ENCODE measurements around the gene FAM209A.
A peak's percentile ranks its signal among the peaks of the same experiment; 100 is the strongest.
"Not testable (repeated sequence)": the region's sequence is repeated elsewhere in the genome, so short reads cannot be mapped to it uniquely, and the experiment has no call there.

Gene FAM209A, protein sequence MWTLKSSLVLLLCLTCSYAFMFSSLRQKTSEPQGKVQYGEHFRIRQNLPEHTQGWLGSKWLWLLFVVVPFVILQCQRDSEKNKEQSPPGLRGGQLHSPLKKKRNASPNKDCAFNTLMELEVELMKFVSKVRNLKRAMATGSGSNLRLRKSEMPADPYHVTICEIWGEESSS

DNA sequence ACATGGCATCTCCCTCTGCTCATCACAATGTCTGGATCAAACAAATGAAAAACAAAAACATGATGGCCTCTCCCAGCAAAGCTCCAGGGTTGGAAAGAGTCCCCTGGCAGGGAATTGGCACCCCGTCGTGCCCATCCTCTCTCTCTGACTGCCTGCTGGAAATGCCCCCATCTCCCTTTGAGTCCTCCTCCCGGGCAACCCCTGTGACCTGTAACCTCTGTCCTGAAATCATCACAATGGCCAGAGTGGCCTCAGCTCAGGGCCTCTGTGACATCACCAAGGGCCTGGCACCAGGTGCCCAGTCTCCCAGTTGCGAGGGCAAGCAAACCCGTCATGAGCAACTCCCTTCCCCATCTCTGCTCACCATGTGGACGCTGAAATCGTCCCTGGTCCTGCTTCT, at the start of gene FAM209A:
FAM209A (plus strand) TSS at position 301 of the 400 bp plus-strand sequence; CDS start at position 366, 65 bp downstream.
- FAIRE-seq = peak; percentile 79
- not testable (repeated sequence) for DNase-seq (ENCODE audit: insufficient read length, low spot score)

- FAIRE-seq = no peak
- no peak for DNase-seq (ENCODE audit: insufficient read length, low spot score)
These were observed 40.6 kb upstream of the FAM209A start for GRCh38 chr20:56483970-56484369.

DNA sequence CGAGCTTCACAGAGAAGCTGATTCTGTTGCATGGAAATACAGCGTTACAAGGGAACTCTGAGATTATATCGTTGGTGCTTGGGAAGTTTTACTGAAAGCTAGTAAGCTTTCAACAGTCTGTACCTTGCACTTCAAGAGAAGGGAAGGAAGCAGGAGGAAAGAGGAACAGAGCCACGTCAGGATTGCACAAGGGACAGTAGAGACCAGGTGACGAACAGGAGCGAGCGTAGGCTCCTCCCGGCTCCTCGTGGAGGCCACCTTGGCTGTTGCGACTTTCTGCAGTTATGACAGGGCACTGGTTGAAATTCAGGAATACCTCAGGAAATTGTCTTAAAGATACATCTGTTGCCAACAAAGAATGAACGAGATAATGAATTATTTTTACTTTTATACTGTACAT, 37.3 kb upstream of the FAM209A start:
- DNase-seq (ENCODE audit: insufficient read length, low spot score) = no peak
- FAIRE-seq = peak; percentile 63

GRCh38 chr20:56488566-56488965, 36.0 kb upstream of the FAM209A start:
- no peak for DNase-seq (ENCODE audit: insufficient read length, low spot score)
- no peak for FAIRE-seq

DNA sequence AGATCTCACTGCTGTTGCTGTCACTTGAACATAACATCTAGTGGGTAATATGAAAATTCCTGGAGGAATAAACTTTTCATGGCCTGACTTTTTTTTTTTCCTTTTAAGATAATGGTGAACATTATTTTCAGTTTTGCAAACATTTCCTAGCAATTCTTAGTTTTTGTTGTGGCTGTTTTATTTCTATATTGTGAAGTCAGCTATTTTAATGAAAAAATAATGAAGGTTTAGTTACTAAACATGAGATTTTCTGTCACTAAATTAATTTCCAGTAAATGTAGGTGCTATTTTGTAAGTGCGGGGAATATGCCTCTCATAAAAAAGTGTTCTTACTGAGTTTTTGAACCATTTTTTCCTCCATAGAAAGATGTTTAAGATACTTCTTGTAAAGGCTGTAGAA, 23.4 kb upstream of the FAM209A start:
- DNase-seq (ENCODE audit: insufficient read length, low spot score) = no peak
- no peak for FAIRE-seq

DNA sequence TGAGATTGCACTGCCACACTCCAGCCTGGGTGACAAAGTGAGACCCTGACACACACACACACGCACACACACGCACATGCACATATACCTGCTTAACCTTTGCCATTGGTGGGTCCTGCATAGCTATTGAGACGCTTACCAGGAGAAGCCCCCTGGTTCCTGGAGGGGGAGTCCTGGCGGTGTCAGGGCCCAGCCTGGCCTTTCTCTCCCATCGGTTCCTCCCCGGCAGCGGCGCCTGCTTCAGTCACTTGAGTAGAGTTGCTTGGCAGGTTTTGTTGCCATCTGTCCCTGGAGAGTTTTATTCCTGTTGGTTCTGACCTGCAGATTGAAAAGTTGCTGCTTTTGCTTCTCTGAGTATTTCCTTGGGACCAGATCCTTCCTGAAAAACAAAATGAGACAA, 20.6 kb upstream of the FAM209A start:
- DNase-seq (ENCODE audit: insufficient read length, low spot score) = no peak
- FAIRE-seq = peak; percentile 79

GRCh38 chr20:56504373-56505005, 20.1 kb upstream of the FAM209A start:
- DNase-seq (ENCODE audit: insufficient read length, low spot score) = peak; percentile 55
- FAIRE-seq = no peak

- peak; percentile 92 for FAIRE-seq
- DNase-seq (ENCODE audit: insufficient read length, low spot score) = no peak
These were observed 18.4 kb upstream of the FAM209A start for GRCh38 chr20:56506103-56506502.

DNA sequence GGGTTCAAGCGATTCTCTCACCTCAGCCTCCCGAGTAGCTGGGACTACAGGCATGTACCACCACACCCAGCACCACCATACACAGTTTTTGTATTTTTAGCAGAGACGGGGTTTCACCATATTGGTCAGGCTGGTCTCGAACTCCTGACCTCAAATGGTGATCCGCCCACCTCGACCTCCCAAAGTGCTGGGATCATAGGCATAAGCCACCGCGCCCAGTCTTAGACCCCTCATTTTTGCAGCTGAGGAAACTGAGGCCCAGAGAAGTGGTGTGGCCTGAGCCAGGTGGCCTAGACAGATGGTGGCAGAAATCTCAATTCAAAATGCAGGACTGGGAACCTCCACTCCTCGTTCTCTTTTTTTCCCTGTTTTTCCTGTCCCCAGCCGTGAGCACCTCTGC, 12.6 kb upstream of the FAM209A start:
- no peak for FAIRE-seq
- no peak for DNase-seq (ENCODE audit: insufficient read length, low spot score)

- no peak for DNase-seq (ENCODE audit: insufficient read length, low spot score)
- FAIRE-seq = peak; percentile 88
These were observed 11.1 kb upstream of the FAM209A start for GRCh38 chr20:56513161-56514150.

GRCh38 chr20:56516631-56517030, 7.9 kb upstream of the FAM209A start:
- peak; percentile 36 for FAIRE-seq
- no peak for DNase-seq (ENCODE audit: insufficient read length, low spot score)

- no peak for DNase-seq (ENCODE audit: insufficient read length, low spot score)
- no peak for FAIRE-seq
These were observed 7.3 kb upstream of the FAM209A start for GRCh38 chr20:56517211-56517610.

DNA sequence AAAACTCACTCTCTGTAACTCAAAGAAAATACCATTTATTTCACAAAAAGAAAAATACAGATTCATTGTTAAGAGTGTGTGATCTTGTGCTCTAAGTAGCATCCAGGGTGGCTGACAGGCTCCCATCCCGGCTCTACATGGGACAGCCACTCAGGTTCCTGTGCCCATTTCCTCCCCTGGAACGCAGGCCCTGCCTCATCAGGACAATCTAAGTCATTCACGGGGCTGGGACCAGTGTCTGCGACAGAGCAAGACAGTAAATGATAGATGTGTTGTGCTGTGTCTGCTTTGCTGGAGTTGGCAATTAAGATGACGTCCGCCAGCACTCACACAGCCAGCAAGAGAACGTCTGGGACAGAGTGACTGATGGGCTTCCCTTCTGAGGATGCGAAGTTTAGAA, 6.9 kb upstream of the FAM209A start:
- peak; percentile 73 for FAIRE-seq
- DNase-seq (ENCODE audit: insufficient read length, low spot score) = no peak

DNA sequence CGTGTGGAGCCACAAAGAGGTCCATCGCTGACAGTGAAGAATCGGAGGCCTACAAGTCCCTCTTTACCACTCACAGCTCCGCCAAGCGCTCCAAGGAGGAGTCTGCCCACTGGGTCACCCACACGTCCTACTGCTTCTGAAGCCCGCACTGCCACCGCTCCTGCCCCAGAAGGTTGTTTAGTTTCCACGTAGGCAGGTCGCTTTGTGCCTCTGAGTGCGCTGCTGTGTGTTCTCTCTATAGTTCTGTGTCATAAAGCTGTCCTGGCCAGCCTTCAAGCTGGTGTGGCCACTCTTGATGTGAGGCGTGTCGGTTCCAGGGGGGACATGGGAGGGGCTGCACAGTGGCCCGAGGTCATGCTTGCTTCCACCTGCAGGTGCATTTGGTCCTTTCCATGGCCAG, 6.4 kb upstream of the FAM209A start:
- peak; percentile 4 for FAIRE-seq
- no peak for DNase-seq (ENCODE audit: insufficient read length, low spot score)

GRCh38 chr20:56518721-56519398, 5.7 kb upstream of the FAM209A start:
- FAIRE-seq (no peak), DNase-seq (ENCODE audit: insufficient read length, low spot score) (no peak)

- DNase-seq (ENCODE audit: insufficient read length, low spot score) (no peak), FAIRE-seq (no peak)
These were observed 5.0 kb upstream of the FAM209A start for GRCh38 chr20:56519551-56519950.

DNA sequence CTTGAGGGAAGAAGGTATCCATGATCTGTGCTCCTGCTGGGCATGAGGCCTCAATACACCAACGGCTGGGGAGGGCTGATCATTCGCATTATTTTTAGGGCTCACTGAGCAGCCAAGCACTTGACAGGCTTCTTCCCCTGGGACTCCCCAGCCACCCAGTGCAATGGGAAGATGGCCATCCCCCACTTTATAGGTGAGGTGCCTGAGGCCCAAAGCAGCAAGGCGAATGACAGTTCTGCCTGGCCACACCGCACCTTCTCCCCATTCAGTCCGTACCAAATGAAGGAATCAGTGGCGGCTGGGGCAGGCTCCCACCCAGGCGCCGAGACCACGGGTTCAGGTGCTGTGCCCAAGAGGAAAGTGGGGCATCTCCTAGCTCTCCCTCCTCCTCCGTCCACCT, 4.4 kb upstream of the FAM209A start:
- FAIRE-seq = peak; percentile 23
- DNase-seq (ENCODE audit: insufficient read length, low spot score) = no peak

DNA sequence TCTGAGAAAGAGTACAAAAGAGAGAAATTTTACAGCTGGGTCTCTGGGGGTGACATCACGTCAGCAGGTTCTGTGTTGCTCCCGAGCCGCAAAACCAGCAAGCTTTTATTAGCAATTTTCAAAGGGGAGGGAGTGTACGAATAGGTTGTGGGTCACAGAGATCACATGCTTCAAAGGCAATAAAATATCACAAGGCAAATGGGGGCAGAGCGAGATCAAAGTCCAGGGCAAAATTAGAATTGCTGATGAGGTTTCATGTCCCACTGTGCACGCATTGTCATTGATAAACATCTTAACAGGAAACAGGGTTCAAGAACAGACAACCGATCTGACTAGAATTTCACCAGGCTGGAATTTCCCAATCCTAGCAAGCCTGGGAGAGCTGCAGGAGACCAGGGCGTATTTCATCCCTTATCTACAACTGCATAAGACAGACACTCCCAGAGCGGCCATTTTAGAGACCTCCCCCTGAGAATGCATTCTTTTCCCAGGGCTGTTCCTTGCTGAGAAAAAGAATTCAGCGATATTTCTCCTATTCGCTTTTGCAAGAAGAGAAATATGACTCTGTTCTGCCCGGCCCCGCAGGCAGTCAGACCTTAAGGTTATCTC, 3.7 kb upstream of the FAM209A start:
- FAIRE-seq; DNase-seq (ENCODE audit: insufficient read length, low spot score): not testable (repeated sequence)

- DNase-seq (ENCODE audit: insufficient read length, low spot score) (no peak), FAIRE-seq (no peak)
These were observed 2.2 kb upstream of the FAM209A start for GRCh38 chr20:56522311-56522710.

GRCh38 chr20:56527521-56527920, 3.0 kb downstream of the FAM209A start:
- no peak for FAIRE-seq
- DNase-seq (ENCODE audit: insufficient read length, low spot score) = no peak

Data from HTR-8/SVneo (cell line).